ENCODE results near the gene NAALADL2.

NAALADL2 gene

GRCh38 chr3:175704366-175705055, 845.4 kb downstream of the NAALADL2 start:
- no peaks in the 10 kb centered on the region for H3K9me3 ChIP-seq
- H3K27me3 ChIP-seq: no peaks in the 10 kb centered on the region
- H3K4me3 ChIP-seq (ENCODE audit: low read depth, low read length): no peak overlapping the region
- H3K4me1 ChIP-seq: peaks cover 3% of the 10 kb centered on the region; the same call in 1 of the 2 replicates
- no peaks in the 10 kb centered on the region for H3K36me3 ChIP-seq
- TF ChIP-seq CTCF (IDR thresholded peaks at IDR 0.05; ENCODE audit: low read depth, low read length): no peak
- no peak for DNase-seq

- TF ChIP-seq CTCF (IDR thresholded peaks at IDR 0.05; ENCODE audit: low read depth, low read length): no peak
- Histone ChIP-seq H3K27me3 (no peaks in the 10 kb centered on the region), H3K9me3 (no peaks in the 10 kb centered on the region), H3K36me3 (no peaks in the 10 kb centered on the region), H3K4me3 (ENCODE audit: low read depth, low read length) (no peak overlapping the region), H3K4me1 (no peaks in the 10 kb centered on the region)
- DNase-seq: no peak
Observed at GRCh38 chr3:175713268-175713667, 854.1 kb downstream of the NAALADL2 start.

GRCh38 chr3:175716446-175716845, 857.3 kb downstream of the NAALADL2 start:
- no peak overlapping the region for H3K4me3 ChIP-seq (ENCODE audit: low read depth, low read length)
- DNase-seq: no peak
- H3K36me3 ChIP-seq: no peaks in the 10 kb centered on the region
- no peaks in the 10 kb centered on the region for H3K9me3 ChIP-seq
- no peaks in the 10 kb centered on the region for H3K4me1 ChIP-seq
- no peaks in the 10 kb centered on the region for H3K27me3 ChIP-seq
- TF ChIP-seq CTCF (IDR thresholded peaks at IDR 0.05; ENCODE audit: low read depth, low read length): no peak

GRCh38 chr3:175726228-175726627, 867.1 kb downstream of the NAALADL2 start:
- Histone ChIP-seq H3K27me3 (no peaks in the 10 kb centered on the region), H3K36me3 (no peaks in the 10 kb centered on the region), H3K4me3 (ENCODE audit: low read depth, low read length) (no peak overlapping the region), H3K9me3 (no peaks in the 10 kb centered on the region), H3K4me1 (peaks cover 2% of the 10 kb centered on the region; the same call in 1 of the 2 replicates)
- no peak for TF ChIP-seq CTCF (IDR thresholded peaks at IDR 0.05; ENCODE audit: low read depth, low read length)
- DNase-seq: no peak

GRCh38 chr3:175728566-175728965, 869.4 kb downstream of the NAALADL2 start:
- Histone ChIP-seq H3K4me3 (ENCODE audit: low read depth, low read length) (no peak overlapping the region), H3K27me3 (no peaks in the 10 kb centered on the region), H3K9me3 (no peaks in the 10 kb centered on the region), H3K36me3 (no peaks in the 10 kb centered on the region), H3K4me1 (peaks cover 2% of the 10 kb centered on the region; the same call in 1 of the 2 replicates)
- TF ChIP-seq CTCF (IDR thresholded peaks at IDR 0.05; ENCODE audit: low read depth, low read length): no peak
- no peak for DNase-seq

GRCh38 chr3:175729466-175729865, 870.3 kb downstream of the NAALADL2 start:
- H3K27me3 ChIP-seq: no peaks in the 10 kb centered on the region
- peaks cover 2% of the 10 kb centered on the region; the same call in 1 of the 2 replicates for H3K4me1 ChIP-seq
- H3K36me3 ChIP-seq: no peaks in the 10 kb centered on the region
- H3K9me3 ChIP-seq: no peaks in the 10 kb centered on the region
- no peak for DNase-seq
- no peak overlapping the region for H3K4me3 ChIP-seq (ENCODE audit: low read depth, low read length)
- no peak for TF ChIP-seq CTCF (IDR thresholded peaks at IDR 0.05; ENCODE audit: low read depth, low read length)
